DND-41 (cell line): ENCODE measurements around the gene TBX2.

ENCODE experiments used
- ATAC-seq: fragments of 200-7000 bp; cut with Tn5 transposase; 3 replicates; pipeline ENCODE4 v1.9.1; 2021; ENCODE audit warnings: low read depth; ENCODE audit not compliant: insufficient read depth
- DNase-seq: peaks from one replicate; pipeline ENCODE4 v3.0.0-alpha.2; 2020
- H2AFZ ChIP-seq: 2 replicates; pipeline ENCODE4 v1.6.0; 2012; ENCODE audit warnings: low read depth, low read length
- H3K27ac ChIP-seq: 2 replicates; pipeline ENCODE4 v1.5.1; 2012; ENCODE audit warnings: low read length, inconsistent platforms
- H3K27me3 ChIP-seq: fragments of 200-600 bp; sonication (generic); 2 replicates; pipeline ENCODE4 v1.6.0; 2012; ENCODE audit warnings: low read length, mild to moderate bottlenecking, inconsistent platforms; ENCODE audit not compliant: insufficient read depth, poor library complexity
- H3K36me3 ChIP-seq: 2 replicates; pipeline ENCODE4 v1.5.1; 2012; ENCODE audit warnings: low read length, inconsistent platforms; ENCODE audit not compliant: insufficient read depth
- H3K4me1 ChIP-seq: 2 replicates; pipeline ENCODE4 v1.5.1; 2012; ENCODE audit warnings: mild to moderate bottlenecking, low read length; ENCODE audit not compliant: insufficient read depth
- H3K4me2 ChIP-seq: 2 replicates; pipeline ENCODE4 v1.6.0; 2012; ENCODE audit warnings: mild to moderate bottlenecking, moderate library complexity, low read length, inconsistent platforms; ENCODE audit not compliant: insufficient read depth
- H3K4me3 ChIP-seq, 2 experiments: fragments of 200-600 bp in 1 of 2; shearing (Covaris generic) in 1 of 2; 2 replicates each; pipeline ENCODE4 v1.5.1; 2012 to 2016; ENCODE audit warnings: inconsistent platforms in 2 of 2, low read length in 2 of 2, mild to moderate bottlenecking in 2 of 2, low read depth in 1 of 2, moderate library complexity in 1 of 2
- H3K79me2 ChIP-seq: 2 replicates; pipeline ENCODE4 v1.6.0; 2012; ENCODE audit warnings: low read length, inconsistent platforms; ENCODE audit not compliant: insufficient read depth
- H3K9ac ChIP-seq: 2 replicates; pipeline ENCODE4 v1.6.0; 2012; ENCODE audit warnings: low read depth, mild to moderate bottlenecking, inconsistent platforms, low read length, moderate library complexity
- H3K9me3 ChIP-seq: 2 replicates; pipeline ENCODE4 v1.5.1; 2012; ENCODE audit warnings: low read length, moderate library complexity, mild to moderate bottlenecking, inconsistent platforms; ENCODE audit not compliant: insufficient read depth, severe bottlenecking
- H4K20me1 ChIP-seq: 2 replicates; pipeline ENCODE4 v1.6.0; 2012; ENCODE audit warnings: low read length; ENCODE audit not compliant: insufficient read depth
- EZH2 ChIP-seq: IDR thresholded peaks from 3 replicates; pipeline ENCODE4 v1.6.1; 2012; ENCODE audit warnings: borderline replicate concordance, low read depth, mild to moderate bottlenecking, moderate library complexity, low read length, inconsistent platforms; ENCODE audit not compliant: severe bottlenecking
- TF ChIP-seq, protein P1 (sequence below): IDR thresholded peaks from 2 replicates; pipeline ENCODE4 v1.5.1; 2012; ENCODE audit warnings: borderline replicate concordance, low read length, moderate library complexity, mild to moderate bottlenecking; ENCODE audit not compliant: poor library complexity, severe bottlenecking; ENCODE audit errors: extremely low read depth

TBX2 gene

DNA sequence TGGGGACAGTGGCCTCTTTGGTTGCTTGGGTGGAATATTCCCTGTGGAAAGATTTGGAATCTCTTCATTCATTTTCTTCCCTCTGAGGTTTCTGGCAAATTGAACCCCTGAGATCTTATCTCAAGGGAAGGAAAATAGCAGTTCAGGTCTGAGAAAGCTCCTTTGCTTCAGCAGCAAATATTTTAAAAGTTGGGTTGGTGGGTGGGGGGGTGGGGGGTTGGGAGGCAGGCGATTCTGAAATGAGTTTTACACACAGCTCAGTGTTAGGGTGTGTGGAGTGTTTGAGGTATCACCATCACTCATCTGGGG lies 6.8 kb downstream of the TBX2 start:
- Histone ChIP-seq H4K20me1 (no peaks in the 10 kb centered on the region), H3K27ac (no peak overlapping the region), H3K27me3 (peaks cover 18% of the 10 kb centered on the region), H3K9ac (no peak overlapping the region), H3K9me3 (no peaks in the 10 kb centered on the region), H3K4me3 (no peak overlapping the region), H3K36me3 (no peaks in the 10 kb centered on the region), H3K4me2 (no peak overlapping the region), H3K79me2 (no peaks in the 10 kb centered on the region), H2AFZ (no peak overlapping the region), H3K4me1 (no peaks in the 10 kb centered on the region)
- ATAC-seq (no peak), DNase-seq (no peak)
- TF ChIP-seq, protein P1, sequence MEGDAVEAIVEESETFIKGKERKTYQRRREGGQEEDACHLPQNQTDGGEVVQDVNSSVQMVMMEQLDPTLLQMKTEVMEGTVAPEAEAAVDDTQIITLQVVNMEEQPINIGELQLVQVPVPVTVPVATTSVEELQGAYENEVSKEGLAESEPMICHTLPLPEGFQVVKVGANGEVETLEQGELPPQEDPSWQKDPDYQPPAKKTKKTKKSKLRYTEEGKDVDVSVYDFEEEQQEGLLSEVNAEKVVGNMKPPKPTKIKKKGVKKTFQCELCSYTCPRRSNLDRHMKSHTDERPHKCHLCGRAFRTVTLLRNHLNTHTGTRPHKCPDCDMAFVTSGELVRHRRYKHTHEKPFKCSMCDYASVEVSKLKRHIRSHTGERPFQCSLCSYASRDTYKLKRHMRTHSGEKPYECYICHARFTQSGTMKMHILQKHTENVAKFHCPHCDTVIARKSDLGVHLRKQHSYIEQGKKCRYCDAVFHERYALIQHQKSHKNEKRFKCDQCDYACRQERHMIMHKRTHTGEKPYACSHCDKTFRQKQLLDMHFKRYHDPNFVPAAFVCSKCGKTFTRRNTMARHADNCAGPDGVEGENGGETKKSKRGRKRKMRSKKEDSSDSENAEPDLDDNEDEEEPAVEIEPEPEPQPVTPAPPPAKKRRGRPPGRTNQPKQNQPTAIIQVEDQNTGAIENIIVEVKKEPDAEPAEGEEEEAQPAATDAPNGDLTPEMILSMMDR = no peak
- TF ChIP-seq EZH2 = no peak

GRCh38 chr17:61406971-61407911 lies 7.6 kb downstream of the TBX2 start:
- DNase-seq = no peak
- no peaks in the 10 kb centered on the region for H3K36me3 ChIP-seq
- peaks cover 3% of the 10 kb centered on the region for H3K4me1 ChIP-seq
- no peak overlapping the region for H3K4me3 ChIP-seq
- no peak overlapping the region for H2AFZ ChIP-seq
- H3K79me2 ChIP-seq = no peaks in the 10 kb centered on the region
- H4K20me1 ChIP-seq = no peaks in the 10 kb centered on the region
- no peak overlapping the region for H3K9ac ChIP-seq
- ATAC-seq = no peak
- H3K27ac ChIP-seq = no peak overlapping the region
- H3K4me2 ChIP-seq = no peak overlapping the region
- no peak for TF ChIP-seq EZH2
- TF ChIP-seq, protein P1 = no peak
- H3K9me3 ChIP-seq = no peaks in the 10 kb centered on the region
- peaks cover 20% of the 10 kb centered on the region for H3K27me3 ChIP-seq

DNA sequence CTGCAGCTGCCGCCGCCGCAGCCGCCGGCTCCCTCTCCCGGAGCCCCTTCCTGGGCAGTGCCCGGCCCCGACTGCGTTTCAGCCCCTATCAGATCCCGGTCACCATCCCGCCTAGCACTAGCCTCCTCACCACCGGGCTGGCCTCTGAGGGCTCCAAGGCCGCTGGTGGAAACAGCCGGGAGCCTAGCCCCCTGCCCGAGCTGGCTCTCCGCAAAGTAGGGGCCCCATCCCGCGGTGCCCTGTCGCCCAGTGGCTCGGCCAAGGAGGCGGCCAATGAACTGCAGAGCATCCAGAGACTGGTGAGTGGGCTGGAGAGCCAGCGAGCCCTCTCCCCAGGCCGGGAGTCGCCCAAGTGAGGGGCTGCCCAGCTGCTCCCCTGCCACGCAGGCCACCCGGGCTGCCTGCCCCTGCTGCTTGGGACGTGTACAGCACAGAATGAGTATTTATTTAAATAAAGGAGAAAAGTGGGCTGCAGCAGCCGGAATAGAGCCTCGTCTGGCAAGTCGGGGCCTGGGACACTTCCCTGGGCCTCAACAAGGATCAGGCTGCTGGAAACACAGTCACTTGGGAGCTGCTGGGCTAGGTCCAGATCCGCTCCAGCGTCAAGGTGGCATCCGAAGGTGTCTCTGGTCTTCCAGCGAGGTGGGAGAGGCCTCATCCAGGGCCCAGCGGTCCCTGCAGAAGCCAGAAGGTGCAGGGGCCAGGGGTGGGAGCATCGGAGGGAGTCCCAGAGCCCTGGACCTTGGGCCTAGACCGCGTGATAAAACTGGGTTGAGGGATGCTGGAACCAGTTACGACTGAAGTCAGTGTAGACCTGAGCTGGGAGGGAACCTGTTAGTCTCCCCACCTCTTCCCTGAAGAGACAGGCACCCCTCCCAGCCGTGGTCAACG lies 8.8 kb downstream of the TBX2 start:
- Histone ChIP-seq H3K27me3 (peaks cover 30% of the 10 kb centered on the region), H3K27ac (no peak overlapping the region), H3K79me2 (no peaks in the 10 kb centered on the region), H3K36me3 (no peaks in the 10 kb centered on the region), H4K20me1 (no peaks in the 10 kb centered on the region), H3K9me3 (no peaks in the 10 kb centered on the region), H2AFZ (no peak overlapping the region), H3K4me3 (no peak overlapping the region), H3K4me1 (peaks cover 13% of the 10 kb centered on the region), H3K9ac (no peak overlapping the region), H3K4me2 (no peak overlapping the region)
- no peak for DNase-seq
- no peak for TF ChIP-seq EZH2
- TF ChIP-seq, protein P1 = no peak
- no peak for ATAC-seq
